HG02885 (cell line): ENCODE results near the gene TC2N.
A peak's percentile ranks its signal among the peaks of the same experiment; 100 is the strongest.
"Not testable (repeated sequence)": the region's sequence is repeated elsewhere in the genome, so short reads cannot be mapped to it uniquely, and the experiment has no call there.

Experiments
- ATAC-seq: cut with Tn5 transposase; IDR thresholded peaks from one replicate; pipeline ENCODE4 v1.9.1; 2021; ENCODE audit warnings: mild to moderate bottlenecking; ENCODE audit not compliant: unreplicated experiment, poor library complexity

TC2N gene

DNA sequence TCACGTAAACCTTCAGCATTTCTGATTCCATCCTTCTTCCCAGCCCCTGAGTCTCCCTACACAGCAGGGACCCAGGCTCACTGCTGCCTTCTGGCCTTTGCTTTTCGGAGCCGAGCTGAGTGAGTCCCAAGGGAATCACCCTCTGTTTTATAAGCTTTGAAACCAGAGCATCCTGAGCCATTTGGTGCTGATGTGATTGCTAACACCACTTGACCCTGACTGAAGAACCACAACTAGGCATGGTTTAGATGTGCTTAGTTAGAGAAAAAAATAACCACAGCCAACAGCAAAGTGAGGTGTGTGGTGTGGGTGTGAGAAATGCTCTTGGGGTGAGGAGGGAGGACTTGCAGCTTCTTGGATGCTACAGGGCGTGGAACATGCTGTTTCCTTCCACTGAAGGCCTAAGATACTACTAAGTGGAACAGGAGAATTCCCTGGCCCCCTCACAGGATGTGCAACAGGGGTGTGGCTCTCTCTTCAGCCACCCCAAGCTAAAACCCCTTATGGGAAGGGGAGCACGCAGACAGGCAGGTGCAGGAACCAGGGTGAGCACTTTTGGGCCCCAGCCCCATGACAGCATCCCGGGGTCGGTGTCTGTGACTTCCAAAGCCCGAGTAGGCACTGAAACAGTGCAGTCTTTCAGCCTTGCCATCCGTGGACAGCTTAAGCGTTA is at the start of gene TC2N:
Gene TC2N (minus strand): TSS at position 221 of the 673 bp plus-strand sequence. CDS start 53,767 bp downstream, outside the sequence.
- no peak for ATAC-seq

DNA sequence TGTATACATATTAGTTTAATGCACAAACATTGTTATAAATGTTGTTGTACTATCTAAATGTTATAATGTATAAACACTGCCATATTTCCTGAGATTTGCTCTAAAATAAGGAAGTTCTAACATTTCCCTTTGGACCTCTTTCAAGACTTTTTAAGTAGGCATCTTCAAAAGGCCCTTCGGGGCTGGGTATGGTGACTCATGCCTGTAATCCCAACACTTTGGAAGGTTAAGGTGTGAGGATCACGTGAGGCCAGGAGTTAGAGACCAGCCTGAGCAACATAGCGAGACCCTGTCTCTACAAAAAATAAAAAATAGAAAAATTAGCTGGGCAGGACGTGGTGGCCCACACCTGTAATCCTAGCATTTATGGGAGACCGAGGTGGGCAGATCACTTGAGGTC is 44.7 kb upstream of the TC2N start:
- ATAC-seq, result no peak

DNA sequence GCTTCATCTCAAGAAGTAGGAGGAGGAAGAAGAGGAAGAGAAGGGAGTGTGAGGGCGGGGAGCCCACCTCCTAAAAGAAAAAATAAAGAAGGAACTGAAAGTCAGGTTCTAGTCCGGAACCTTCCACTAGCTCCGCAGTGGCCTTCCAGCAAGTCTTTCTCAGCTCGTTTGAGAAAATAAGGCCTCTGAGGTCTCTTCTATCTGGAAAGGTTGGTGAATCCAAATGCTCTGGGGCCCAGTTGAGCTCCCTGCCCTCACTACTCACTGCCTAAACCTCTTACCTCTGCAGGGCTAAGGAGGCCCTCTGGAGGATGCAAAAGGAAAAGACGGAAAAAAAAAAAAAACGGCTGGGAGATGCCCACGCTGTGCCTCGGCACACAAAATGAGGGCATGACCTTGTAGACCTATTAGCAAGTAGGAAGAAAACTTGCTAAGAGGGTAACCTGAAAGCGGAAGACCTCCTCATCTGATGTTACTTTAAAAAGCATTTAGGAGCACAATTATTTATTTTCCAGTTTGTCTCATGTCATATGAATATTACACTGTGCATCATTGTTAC is 44.2 kb upstream of the TC2N start:
- peak; percentile 73 for ATAC-seq

DNA sequence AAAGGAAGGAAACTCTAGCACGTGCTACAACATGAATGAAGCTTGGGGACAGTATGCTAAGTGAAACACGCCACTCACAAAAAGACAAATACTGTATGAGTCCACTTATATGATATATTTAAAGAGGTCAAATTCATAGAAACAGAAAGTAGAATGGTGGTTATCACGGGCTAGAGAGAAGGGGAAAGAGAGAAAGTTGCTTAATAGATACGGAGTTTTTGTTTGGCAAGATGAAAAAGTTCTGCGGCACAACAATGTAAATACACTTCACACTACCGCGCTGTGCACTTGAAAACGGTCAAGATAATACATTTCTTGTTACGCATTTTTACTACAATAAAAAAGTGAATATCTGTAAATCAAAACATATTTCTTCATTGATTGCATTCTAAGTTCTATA is 42.9 kb upstream of the TC2N start:
- no peak for ATAC-seq

DNA sequence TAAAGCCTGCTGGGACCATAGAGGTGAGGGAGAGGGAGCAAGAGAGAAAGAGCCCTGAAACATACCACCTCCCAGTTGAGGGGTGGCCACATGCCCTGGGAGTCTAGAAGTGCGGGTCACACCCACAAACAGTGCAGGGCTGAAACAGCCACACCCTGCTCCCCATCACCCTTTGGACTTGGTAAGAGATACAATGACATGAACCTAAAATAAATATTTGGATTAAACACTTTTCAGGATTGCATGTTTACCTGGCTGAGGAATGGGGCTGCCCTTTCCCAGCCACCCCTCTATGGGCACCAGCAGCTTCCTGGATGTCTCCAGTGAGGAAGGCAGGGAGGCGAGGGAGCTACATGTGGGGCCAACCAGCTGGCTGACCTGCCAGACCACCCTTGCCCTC is 39.0 kb upstream of the TC2N start:
- ATAC-seq, result no peak

DNA sequence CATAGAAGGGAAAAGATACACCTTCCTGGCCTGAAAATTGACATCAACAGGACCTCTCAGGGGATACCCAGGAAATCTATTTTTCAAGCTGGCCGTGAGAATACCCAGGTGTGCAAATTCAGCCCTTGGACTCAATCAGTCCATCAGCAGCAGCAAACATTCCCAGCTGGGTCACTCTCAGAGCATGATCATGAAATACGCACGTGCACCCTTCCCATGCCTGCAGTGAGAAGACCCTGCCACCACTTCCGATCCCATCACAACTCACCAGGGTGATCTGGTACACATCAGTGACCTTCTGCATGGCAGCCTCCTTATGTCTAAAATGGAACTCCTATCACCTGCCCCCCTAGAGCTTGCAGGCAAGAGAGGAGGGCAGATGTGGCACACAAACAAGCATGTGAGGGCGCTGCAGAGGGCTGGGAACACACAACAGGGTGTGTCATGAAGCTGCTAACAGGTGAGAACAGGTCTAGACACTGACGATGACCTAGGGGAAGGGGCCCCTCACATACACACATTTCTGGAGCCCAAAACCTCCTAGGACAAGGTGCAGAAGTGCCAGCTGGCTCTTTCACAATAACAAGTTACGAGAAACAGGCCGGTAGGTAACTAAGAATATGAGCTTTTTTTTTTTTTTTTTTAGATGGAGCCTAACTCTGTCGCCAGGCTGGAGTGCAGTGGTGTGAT is 37.8 kb upstream of the TC2N start:
- ATAC-seq, result no peak

DNA sequence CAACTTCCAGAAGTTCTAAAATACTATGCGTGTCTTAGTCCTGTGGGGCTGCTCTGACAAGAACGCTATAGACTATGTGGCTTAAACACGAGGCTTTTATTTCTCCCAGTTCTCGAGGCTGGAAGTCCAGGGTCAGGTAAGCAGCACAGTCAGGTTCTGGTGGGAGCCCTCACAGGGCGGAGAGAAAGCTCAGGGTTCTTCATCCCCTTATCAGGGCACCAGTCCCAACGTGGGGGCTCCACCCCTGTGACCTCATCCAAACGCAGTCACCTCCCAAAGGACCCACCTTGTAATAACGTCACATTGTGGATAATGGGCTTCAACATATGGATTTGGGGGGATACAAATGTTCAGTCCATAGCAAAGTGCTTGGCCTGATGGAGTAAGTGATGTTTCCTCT is 37.1 kb upstream of the TC2N start:
- no peak for ATAC-seq

DNA sequence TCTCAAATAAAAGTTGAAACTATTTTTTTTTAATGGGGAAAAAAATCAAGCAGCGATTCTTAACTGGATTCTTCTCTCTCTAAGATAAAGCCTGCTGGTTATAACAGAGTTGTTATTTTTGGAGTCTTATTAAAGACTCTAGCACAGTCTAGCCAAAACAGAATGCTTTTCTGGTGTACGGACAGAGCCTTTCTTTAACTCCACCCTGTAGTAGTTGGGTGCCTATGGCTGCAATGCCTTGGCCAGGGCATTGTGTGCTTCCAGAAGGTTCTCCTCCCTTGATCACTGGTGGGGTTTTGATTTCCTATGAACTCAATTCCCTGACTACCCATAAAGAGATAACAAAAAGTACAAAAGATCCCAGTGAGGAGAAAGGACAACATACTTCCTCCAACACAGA is 35.7 kb upstream of the TC2N start:
- ATAC-seq, result no peak

- ATAC-seq, result no peak
Measured at GRCh38 chr14:91902336-91902735, 35.0 kb upstream of the TC2N start.

GRCh38 chr14:91901449-91902226 is 34.3 kb upstream of the TC2N start:
- no peak for ATAC-seq

DNA sequence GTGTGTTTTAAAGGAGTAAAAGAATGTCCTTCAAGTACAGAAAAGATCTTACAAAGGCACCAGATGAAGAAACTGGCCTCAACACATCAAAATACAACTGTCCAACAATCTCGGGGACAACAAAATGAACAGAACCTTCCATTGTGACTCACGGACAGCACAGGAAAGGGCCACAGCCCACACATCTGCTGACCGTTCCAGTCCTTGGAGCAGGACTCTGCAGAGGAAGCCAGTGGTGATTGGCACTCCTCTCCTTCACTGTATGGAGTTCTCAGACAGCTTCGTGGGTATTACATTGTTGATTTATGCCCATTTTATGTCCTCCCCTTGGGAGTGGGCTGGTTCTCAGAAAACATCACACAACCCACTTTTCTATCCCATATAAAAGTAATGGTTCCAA is 32.5 kb upstream of the TC2N start:
- no peak for ATAC-seq

- ATAC-seq, result no peak
Measured at GRCh38 chr14:91899213-91899612, 31.9 kb upstream of the TC2N start.

DNA sequence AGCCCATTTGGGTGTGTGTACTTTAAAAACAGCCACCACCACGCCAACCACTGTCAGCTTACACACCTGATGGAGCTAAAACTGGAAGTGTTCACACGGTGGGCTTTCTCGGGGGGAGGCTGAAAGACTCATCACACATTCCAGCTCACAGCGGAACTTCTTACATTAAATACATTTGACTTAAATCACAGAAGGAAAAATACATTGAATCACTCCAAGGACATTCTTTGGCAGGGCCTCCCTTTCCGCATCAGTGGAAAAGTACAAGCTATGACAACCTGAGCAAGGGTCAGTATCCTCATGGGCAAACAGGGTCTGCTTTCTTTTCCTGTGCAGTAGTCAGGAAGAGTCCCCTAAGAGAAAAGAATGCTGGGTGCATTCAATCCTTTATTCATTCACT is 31.0 kb upstream of the TC2N start:
- no peak for ATAC-seq

DNA sequence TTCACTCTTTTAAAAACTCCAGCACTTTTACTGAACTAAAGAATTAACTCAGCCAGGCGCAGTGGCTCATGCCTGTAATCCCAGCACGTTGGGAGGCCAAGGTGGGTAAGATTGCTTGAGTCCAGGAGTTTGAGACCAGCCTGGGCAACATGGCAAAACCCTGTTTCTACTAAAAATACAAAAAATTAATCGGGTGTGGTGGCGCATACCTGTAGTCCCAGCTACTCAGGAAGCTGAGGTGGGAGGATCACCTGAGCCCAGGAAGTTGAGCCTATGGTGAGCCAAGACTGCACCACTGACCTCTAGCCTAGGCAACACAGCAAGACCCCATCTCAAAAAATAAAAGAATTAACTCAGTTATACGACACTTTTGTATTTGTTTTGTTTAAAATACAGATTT is 30.4 kb upstream of the TC2N start:
- ATAC-seq, result not testable (repeated sequence)

GRCh38 chr14:91897106-91897701 is 29.9 kb upstream of the TC2N start:
- no peak for ATAC-seq

GRCh38 chr14:91896419-91896818 is 29.1 kb upstream of the TC2N start:
- no peak for ATAC-seq

DNA sequence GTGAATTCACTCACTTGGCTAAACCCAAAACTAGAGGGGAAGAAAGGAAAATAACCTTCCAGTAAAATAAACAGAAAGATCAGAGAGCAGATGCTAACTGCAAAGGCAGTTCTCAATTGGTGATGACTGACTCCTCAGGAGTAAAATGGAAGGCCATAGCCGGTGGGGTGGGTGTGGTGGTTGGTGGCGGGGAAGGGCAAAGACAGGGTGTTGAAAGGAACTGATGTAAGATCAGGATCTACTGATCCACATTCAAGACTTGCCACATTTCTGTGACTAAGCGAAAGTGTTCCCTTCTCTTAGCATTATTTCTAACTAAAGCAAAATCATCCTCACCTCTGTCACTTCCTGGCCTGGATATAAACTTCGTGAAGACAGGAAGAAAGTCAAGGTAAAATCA is 26.3 kb upstream of the TC2N start:
- ATAC-seq, result no peak

DNA sequence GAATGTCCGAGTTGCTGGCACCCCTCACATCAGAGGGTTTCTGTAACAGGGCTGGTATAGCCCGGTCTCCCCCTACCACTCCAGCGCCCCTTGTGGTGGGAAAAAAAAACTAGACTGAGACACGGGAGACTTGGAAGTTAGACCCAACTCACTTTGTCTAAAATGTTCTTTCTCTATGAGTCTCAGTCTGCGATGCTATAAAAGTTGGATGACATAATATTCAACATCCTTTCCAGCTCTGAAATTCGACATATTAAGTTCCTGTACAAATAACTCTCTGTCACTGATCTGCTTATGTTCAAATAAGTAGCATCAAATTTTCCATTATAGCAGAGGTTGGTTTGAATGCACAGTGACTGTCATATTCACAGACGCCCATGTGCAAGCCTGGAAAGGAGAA is 25.7 kb upstream of the TC2N start:
- ATAC-seq, result no peak

- no peak for ATAC-seq
Measured at GRCh38 chr14:91891721-91892220, 24.4 kb upstream of the TC2N start.

DNA sequence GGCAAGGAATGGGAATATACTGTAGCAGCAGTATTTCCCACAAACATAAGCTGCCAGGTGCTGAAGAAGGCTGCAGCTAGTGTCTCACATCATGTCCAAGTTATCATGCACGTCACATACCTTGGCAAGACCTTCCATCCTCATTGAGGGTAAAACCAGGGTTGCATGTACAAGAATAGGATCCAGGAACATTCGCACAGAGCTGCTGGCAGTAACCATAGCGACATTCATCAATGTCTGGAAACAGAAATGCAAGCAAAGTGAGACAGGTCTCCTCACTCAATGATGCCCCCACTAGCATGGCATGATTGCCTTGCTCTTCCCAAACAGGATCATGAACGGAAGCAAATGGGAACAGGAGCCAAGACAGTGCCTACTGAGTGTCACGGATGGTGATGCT is 23.8 kb upstream of the TC2N start:
- no peak for ATAC-seq
